ENCODE results near the gene ITLN2.
"Not testable (repeated sequence)": the region's sequence is repeated elsewhere in the genome, so short reads cannot be mapped to it uniquely, and the experiment has no call there.

The ITLN2 gene

DNA sequence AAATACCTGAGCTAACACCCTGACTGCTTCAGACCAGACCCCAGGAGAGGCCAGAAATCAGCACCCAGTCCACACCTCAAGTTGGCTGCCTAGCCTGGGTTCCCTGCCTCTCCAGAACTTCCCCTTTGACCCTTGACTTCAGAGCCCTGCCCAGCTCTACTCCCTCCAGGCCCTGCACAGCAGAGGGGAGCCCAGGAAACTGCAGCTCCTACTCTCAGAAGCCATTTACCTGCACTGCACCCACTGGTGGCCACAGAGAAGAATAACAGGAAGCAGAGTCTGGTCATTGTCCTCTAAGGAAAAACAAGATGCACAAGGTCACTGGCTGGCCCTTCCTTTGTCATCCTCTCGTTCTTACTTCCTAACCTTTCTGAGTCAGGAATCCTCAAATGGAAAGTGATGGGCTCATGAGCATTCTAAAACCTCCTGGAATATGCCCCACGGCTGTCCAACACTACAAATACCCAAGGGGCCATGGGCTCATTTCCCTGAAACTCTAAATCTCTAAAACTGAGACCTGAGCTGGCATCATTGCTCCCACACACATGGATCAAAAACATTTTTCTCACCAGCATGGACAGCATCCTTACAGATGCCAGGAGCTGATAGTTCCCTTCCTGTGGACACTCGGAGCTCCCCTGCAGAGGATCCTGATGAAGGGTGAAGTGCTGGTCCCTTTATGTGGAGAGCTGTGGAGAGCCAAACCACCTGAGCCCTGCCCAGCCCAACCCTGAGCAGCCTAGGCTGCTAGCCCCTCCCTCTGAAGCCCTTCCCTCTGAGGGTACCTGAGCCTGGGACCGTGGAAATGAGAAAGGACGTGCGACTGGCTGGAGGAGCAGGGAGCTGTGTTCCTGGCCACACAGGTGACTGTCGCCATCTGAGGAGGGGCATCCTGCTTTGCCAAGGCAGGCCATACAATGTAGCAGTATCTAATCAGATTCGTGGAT is at the start of gene ITLN2:
Gene ITLN2 (minus strand): TSS at position 652 of the 947 bp plus-strand sequence. CDS start 68 bp downstream, at position 584.
- no peak for FAIRE-seq
- DNase-seq (ENCODE audit: insufficient read length, low spot score): peak; percentile 54

DNA sequence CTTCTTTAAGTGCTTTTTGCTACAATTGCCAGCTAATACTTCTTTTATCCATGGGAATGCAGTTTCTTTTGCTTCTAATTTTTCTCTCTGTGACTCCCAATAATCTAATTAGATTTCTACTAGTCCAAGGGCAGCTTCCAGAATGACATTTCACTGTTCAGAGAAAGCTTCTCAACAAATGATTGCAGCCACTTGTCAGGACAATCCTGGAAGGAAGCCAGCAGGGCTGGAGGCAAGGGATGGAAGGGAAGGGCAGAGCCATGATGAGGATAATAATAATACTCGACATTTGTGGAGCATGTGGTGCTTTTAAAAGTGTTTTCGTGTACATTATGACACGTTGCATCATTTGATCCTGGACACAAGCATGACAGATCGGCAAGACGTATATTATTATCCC is 46.9 kb upstream of the ITLN2 start:
- no peak for DNase-seq (ENCODE audit: insufficient read length, low spot score)
- FAIRE-seq: no peak

DNA sequence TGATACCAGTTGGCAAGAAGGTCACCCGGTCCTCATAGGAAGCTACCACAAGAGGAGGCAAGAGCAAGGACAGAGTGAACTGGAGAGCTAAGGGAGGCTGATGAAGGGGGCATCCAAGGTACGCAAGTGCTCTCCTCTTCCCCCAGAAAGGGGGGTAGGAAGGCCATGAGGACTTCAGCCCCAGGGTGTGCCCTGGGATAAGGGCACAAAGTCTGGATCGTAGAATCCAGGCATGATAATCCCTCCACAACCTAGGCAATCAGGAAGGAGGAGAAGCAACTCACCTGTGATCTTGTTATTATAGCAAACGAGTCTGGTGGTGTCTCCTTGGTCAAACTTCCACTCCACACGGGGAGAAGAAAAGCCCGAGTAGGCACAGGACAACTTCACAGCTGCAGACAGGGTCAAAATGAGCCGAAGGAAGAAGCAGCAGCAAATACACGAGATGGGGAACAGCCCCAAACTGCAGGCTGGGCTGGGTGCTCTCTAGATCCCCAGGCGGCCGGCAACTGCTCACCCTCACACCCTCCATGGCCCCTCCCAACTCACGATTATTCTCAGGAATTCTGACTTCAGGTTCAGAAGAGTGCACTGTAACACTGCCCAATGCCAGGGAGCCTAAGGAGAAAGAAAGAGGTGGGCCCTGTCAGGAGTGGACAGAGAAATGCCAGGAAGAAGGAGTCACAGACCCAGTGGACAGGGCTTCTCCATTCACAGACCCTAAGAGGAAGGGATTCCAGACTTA is 46.3 kb upstream of the ITLN2 start:
- DNase-seq (ENCODE audit: insufficient read length, low spot score): no peak
- FAIRE-seq: no peak

DNA sequence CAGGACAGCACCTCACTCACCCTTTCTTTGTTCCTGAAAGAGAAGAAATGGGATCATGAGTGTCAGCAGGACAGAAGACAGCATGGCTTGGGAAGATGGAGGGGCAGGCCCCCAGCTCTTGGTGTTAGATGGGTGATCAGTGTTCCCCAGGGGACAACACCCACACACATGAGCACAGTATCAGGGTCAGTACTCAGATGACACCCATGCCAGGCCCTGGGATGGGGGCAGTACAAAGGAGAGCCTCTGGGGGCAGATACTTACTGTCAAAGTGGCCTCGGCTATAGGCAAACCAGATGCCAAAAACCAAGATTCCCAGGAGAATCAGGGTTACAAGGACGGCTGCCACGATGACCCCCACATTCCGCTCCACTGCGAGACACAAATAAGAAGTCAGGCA is 44.8 kb upstream of the ITLN2 start:
- no peak for FAIRE-seq
- no peak for DNase-seq (ENCODE audit: insufficient read length, low spot score)

DNA sequence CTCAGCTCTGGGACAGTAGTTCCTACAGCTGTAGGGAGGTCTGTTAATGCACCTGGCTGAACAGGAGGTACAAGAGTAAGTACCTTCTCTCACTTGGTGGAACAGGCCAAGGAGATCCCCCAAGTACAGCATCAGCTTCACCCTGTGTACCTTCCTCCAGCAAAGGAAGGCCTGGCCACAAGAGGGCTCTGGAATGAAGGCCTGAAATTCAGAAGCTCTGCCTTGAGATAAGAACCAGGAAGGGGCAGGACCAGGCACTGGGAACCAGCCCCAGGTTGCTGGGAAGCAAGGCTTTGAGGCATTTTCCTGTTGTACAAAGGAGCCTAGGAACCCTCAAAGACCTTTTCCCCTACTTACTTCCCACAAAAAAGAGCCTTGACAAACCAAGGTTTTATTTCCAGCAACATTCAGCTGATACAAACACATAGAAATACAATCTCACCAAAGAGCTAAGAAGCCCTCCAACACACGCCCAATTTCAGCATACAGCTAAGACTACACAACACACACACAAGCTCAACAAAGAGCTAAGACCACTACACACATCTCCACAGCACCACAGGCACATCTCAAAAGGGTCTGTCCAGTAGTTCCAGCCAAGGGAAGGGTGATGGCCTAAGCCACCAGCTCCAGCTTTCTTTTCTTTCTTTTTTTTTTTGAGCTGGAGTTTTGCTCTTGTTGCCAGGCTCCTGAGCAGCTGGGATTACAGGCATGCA is 42.9 kb upstream of the ITLN2 start:
- no peak for DNase-seq (ENCODE audit: insufficient read length, low spot score)
- no peak for FAIRE-seq

DNA sequence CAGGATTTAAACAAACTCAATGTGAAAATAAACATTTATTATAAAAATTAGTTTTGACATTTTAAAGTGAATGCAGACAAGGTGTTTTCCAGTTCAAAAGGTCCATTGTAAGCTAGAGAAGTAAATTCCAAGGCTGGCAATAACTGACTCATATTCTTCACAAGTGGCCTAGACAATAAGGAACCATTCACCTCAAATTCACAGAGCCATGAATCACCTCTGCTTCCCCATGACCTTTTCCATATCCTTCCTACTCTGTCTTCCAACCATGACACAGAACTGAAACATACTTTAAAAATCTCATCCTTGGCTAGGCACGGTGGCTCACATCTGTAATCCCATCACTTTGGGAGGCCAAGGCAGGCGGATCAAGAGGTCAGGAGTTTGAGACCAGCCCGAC is 41.6 kb upstream of the ITLN2 start:
- no peak for FAIRE-seq

DNA sequence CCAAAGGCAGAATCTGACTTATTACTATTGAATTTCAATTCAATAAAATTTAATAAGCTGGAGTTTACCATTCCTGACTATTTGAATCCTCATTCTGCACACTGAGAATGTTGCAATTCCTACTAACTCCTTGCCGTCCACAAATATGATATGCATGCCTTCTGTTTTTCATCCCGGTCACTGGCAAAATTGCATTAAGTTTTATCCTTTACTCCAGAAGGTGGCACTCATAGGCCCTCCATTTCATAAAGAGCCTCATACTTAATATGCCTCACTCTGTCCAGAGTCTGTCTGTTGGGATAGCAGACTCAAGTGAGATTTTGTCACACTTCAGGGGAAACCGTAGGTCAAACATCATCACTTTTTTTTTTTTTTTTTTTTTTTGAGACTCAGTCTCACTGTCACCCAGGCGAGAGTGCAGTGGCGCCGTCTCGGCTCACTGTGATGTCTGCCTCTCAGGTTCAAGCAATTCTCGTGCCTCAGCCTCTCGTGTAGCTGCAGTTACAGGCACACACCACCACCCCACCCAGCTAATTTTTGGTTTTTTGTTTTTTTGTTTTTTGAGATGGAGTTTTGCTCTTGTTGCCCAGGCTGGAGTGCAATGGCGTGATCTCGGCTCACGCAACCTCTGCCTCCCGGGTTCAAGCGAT is 39.1 kb upstream of the ITLN2 start:
- FAIRE-seq (no peak), DNase-seq (ENCODE audit: insufficient read length, low spot score) (peak; percentile 42)

More for the DNA sequence above, 41.6 kb upstream of the ITLN2 start:
- no peak for DNase-seq (ENCODE audit: insufficient read length, low spot score)

DNA sequence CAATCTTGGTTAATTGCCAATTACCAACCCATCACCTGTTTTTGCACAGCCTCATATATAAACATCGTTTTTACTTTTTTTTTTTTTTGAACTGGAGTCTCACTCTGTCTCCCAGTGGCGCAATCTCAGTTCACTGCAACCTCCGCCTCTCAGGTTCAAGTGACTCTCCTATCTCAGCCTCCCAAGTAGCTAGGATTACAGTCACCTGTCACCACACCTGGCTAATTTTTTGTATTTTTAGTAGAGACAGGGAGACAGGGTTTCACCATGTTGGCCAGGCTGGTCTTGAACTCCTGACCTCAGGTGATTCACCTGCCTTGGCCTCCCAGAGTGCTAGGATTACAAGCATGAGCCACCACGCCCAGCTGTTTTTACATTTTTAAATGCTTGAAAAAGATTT is 37.4 kb upstream of the ITLN2 start:
- DNase-seq (ENCODE audit: insufficient read length, low spot score); FAIRE-seq: not testable (repeated sequence)

DNA sequence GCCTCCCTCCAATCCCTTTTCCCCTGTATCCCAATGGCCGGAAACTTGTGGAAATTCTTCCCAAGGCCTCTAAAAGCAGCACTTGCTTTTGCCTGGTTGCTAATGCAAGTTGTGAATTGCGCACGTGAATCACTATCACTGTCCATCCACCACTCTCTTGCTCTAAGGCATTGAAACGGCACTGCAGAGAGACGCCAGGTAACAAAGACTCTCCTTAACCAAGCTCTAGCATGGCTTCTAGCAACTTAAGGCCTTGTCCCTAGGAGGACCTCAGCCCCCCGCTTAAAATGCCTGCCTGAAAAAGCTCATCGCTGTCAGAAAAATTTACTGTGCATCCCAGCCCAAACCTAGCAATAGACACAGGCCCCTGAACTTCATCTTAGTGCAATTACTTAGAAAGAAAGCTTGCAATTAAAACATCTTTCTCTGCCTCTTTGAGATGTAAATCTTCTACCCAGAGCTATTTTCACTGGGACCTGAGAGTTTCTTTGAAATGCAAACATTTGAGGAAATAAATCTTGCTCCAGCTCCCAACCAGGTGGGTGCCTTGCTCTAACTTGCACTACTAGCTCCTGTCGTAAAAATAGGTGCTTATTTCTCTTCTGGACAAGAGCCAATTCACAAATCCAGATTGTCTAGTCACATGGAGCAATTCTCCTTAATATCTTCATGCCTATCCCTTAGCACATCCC is 32.9 kb upstream of the ITLN2 start:
- DNase-seq (ENCODE audit: insufficient read length, low spot score): no peak
- no peak for FAIRE-seq

DNA sequence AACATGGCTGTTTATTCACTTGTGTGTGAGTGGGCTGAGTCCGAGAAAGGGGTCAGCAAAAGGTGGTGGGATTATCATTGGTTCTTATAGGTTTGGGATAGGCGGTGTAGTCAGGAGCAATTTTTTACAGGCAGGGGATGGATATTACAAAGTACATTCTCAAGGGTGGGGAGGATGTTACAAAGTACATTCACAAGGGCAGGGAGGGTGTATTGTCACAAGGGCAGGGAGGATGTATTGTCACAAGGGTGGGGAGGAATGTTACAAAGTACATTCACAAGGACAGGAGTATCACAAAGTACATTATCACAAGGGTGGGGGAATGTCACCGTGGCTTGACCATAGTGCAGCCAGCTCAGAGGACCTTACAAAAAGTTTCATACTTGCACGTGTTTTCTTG is 31.1 kb upstream of the ITLN2 start:
- FAIRE-seq (no peak), DNase-seq (ENCODE audit: insufficient read length, low spot score) (no peak)

DNA sequence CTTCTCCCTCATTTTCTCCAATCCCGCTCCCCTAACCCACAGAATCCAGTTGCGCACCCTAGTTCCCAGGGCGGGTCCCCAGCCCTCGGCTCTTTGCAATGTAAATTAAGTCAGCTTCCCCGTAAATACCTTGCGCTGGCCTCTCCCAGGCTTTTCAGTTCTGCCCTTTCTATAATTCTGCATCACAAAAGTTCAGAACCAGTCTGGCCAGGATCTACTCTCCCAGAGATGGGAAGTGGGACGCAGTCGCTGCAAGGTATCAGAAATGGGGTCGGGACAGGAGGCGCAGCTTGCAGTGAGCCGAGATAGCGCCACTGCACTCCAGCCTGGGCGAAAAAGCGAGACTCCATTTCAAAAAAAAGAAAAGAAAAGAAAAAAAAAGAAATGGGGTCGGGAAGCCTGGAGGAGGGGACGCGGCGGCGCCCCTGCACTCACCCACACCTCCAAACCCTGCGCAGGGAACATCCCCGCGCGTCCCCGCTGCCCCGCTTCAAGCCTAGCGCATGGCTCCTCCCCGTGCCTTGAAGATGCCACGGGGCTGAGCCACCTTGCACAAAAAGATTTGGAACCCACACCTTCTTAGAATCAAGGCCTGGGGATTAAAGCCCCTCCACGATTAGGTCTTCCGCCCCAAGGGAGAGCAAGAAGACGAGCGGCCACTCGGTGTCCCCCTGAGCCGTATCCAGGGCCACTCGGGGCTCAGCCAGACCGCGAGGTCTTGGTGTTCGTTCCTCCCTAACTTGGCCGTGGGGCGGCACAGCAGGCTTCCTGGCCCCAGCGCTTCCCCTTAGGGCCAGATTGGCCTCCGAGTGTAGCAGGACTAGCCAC is 27.2 kb upstream of the ITLN2 start:
- FAIRE-seq: no peak

DNA sequence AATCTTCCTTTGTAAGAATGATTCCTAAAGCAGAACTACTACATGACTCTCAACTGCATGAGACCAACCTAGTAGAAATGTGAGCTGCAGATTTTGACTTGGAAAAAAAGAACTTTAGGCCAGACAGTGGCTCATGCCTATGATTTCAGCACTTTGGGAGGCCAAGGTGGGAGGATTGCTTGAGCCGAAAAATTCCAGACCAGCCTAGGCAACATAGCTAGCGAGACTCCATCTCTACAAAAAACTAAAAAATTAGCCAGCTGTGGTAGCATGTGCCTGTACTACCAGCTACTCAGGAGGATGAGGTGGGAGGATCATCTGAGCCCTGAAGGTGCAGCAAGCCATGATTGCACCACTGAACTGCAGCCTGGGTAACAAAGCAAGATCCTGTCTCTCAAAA is 24.7 kb upstream of the ITLN2 start:
- DNase-seq (ENCODE audit: insufficient read length, low spot score) (no peak), FAIRE-seq (no peak)

More for the DNA sequence above, 27.2 kb upstream of the ITLN2 start:
- no peak for DNase-seq (ENCODE audit: insufficient read length, low spot score)

DNA sequence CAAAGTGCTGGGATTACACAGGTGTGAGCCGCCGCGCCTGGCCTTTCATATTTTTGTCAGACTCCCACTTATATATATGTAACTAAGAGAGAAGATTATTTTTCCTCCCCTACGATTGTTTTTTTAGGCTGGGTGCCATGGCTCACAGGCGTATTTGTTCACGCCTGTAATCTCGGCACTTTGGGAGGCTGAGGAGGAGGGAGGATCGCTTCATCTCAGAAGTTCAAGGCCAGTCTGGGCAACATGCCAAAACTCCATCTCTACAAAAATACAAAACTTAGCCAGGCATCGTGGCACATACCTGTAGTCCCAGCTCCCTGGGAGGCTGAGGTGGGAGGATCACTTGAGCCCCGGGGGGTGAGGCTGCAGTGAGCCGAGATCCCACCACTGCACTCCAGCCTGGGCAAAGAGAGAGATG is 23.9 kb upstream of the ITLN2 start:
- DNase-seq (ENCODE audit: insufficient read length, low spot score) (no peak), FAIRE-seq (no peak)

DNA sequence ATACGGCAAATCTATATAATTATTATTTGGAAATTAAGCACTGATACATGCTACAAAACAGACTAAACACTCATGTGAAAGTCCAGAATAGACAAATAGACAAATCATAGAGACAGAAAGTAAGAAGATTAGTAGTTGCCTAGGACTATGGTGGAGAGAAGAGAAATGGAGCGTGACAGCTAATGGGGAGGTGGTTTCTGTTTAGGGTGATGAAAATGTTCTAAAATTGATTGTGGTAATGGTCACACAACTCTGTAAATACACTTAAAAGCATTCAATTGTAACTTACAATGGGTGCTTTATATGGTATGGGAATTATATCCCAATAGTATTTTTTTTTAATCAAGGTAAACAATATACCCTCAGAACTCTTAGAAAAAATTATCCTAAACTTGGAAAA is 20.4 kb upstream of the ITLN2 start:
- FAIRE-seq (no peak), DNase-seq (ENCODE audit: insufficient read length, low spot score) (no peak)

DNA sequence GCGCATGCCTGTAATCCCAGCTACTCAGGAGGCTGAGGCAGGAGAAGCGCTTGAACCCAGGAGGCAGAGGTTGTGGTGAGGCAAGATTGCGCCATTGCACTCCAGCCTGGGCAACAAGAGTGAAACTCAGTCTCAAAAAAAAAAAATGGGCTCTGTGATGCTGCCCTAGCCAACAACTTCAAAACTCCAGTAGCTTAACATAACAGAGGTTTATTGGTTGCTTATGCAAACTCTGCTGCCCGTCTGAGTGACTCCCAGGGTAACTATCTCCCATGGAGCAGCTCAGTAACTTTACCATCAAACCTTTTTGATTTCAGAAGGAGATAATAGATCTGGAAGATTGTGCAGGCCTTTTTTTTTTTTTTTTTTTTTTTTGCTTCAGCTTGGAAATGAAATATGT is 18.9 kb upstream of the ITLN2 start:
- FAIRE-seq (no peak), DNase-seq (ENCODE audit: insufficient read length, low spot score) (no peak)

DNA sequence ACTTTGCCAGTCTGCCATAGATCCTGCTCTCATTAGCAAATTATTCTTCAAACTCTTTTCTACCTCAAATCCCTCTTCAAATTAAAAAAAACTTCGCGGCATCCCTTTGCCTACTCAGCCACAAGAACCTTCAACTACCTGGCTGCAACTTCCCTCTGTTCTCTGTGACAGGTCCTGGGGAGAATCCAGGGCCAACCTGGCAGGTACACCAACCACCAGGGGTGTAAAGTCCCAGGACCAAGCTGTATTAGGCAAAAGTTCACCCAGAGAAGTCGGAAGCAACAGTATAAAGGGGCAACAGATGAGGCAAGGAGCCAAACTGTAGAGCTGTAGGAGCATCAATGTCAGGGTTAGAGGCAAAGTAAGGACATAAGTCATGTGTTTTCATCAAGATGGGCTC is 18.3 kb upstream of the ITLN2 start:
- DNase-seq (ENCODE audit: insufficient read length, low spot score) (no peak), FAIRE-seq (no peak)

DNA sequence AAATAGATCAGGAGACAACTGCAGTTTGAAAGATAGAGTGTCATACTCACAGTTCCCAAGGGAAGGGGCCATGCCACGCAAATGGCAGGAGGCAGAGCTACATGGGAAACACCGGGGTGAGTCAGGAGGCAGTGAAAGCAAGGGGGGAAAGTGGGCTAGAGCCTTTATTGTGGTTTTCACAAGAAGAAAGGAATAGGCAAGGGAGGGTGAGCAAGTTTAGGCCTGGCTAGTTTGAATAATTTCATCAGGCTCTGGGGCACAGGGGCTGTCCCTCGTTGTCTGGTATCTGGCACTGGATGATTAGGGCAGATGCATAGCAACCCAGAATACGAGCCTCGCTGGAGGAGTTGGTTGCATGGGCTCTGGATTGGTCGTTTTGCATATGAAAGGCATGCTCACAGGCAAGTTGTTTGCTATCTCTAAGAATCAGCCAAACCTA is 17.0 kb upstream of the ITLN2 start:
- FAIRE-seq (no peak), DNase-seq (ENCODE audit: insufficient read length, low spot score) (no peak)

DNA sequence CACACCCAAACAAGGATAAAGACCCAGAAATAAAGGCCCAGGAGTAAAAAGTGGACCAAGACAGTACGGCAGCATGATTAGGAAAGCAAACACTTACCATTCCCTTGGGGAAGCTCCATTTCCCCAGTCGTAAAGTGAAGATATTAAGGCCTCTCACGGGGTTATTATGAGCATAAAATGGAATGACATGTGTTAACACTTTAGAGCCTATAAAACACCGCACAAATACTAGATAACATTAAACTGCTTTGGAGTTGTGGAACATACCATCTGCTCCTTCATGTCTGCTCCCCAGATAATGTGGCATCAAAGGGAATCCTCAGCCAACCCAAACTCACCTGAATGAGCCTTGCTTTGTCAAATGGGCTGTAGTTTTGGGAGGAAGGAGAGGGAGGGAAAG is 8.9 kb upstream of the ITLN2 start:
- FAIRE-seq: no peak
- no peak for DNase-seq (ENCODE audit: insufficient read length, low spot score)

DNA sequence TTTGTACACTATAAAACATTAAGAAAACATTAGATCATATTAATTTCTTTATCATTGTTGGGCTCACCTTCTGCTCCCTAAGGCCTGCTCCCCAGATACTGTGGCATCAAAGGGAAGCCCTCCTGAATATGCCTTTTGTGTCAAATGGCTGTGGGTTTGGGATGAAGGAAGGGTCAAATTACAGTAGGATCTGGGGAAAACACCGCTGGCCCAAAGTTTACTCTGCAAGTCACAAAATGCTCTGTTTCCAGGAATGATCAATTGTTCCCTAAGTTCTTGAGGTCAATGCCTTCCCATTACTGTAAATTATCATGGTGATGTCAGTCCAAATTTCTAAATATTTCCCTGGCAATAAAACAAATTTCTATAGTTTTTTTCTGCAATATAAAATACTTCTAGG is 6.8 kb upstream of the ITLN2 start:
- FAIRE-seq: no peak
- no peak for DNase-seq (ENCODE audit: insufficient read length, low spot score)
